ENCODE measurements around the gene CCDC191.

DNA sequence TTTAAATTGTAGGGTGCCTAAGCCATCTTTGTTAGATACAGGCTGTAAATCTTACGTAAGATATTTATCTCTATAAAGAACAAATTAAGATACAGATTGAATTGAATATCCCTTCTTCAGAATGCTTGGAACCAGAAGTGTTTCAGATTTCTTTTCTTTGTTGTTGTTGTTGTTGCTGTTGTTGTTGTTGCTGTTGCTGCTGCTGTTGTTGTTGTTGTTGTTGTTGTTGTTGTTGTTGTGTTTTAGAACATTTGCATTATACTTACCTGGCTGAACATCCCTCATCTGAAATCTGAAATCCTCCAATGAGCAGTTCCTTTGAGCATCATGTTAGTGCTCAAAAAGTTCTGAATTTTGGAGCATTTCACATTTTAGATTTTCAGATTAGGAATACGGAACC lies 26.8 kb upstream of the CCDC191 start:
- TF ChIP-seq CTCF (IDR thresholded peaks at IDR 0.05) (no peak), POLR2A (IDR thresholded peaks at IDR 0.05) (no peak)

Measured in thyroid gland (tissue), 4 donors.